Stimulated activated CD8-positive, alpha-beta memory T cell treated with anti-CD3 and anti-CD28 coated beads, Interleukin-15, amount 100 ng/mL, for 48 hours (primary cell): ENCODE data around the gene U2SURP.

Experiments used
- DNase-seq, 2 donors: peaks; one replicate each; pipeline ENCODE4 v3.0.0-alpha.2; 2020; ENCODE audit warnings: low read depth in 2 of 2

Gene U2SURP

DNA sequence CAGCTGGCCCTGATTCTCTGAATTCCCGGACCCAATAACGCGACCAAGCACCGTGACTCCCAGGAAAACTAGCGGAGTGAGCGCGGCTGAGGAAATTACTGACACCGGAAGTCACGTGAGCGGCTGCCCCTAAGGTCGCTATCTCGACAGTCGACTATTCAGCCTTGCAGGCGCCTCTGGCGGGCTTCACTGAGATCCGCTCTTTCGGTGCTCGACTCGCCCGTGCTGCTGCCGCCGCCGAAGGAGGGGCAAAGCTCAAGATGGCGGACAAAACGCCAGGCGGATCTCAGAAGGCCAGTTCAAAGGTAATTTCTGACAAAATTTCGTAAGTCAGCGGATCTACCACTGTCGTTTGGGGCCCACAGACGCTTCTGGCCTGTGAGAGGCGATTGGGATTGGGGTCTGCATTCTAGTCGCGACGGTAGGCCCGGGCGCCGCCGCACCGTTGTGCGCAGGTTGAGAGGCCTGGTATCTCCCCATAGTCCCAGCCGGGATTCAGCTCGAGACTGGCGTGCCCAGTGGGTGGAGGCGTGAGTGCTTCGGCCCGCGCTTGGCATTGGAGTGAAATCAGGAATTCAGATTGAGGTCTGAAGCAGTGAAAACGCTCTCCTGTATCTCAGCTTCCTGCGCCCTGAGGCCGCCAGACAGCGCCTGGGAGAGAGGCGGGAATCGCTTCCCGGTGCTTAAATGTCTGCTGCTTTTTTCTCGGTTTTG is at the start of gene U2SURP:
Gene U2SURP, plus strand, starts transcription at position 202 of the 714 bp plus-strand sequence. Its CDS starts 59 bp downstream, at position 261.
- peak; percentile 88 to 90 for DNase-seq

- DNase-seq, result no peak
These were observed 49.6 kb upstream of the U2SURP start for GRCh38 chr3:142951794-142952193.

DNA sequence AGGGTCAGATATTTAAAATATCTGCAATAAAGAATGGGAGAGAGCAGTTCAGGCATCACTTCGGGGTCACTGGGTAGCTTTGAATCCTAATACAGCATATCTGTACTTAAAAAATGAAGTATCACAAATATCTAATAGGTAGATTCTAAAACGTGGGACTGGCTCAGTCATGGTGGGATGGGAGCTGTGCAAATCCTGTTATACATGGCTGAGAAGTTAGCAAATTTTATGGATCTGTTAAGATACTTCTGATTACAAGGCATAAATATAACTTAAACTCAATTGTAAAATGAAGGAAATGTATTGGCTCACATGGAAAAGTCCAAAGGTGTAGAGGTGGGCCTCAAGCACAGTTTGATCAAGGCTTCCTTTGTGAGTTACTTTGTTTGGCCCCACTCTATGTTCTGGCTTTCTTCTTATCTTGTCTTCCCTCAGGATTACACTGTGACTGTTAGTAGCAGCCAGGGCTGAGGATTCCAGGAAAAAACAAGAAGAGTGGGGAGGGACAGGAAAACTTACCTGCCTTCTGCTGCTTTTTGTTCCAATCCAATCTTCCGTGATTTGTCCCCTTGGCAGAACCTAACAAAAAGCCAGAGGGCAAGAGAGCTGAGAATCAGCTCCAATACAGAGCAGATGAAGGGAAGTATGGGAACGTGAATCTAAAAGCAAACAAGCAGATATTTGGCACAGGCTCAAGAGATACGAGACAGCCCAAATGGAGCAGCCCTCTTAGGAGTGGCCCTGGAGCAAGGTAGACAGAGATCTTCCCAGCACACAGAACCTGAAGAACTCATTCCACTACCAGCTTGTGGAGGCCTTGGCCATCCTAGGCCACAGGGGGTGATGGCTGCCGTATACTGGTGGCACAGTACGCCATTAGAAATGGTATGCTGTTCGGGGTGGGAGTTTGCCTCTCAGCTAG is 48.8 kb upstream of the U2SURP start:
- DNase-seq, result no peak

- DNase-seq, result no peak
These were observed 47.9 kb upstream of the U2SURP start for GRCh38 chr3:142953443-142953842.

- DNase-seq, result peak; percentile 8 to 26
These were observed 42.7 kb upstream of the U2SURP start for GRCh38 chr3:142958707-142959106.

GRCh38 chr3:142960322-142960850 is 41.0 kb upstream of the U2SURP start:
- no peak for DNase-seq

- DNase-seq, result no peak
These were observed 39.8 kb upstream of the U2SURP start for GRCh38 chr3:142961539-142961938.

DNA sequence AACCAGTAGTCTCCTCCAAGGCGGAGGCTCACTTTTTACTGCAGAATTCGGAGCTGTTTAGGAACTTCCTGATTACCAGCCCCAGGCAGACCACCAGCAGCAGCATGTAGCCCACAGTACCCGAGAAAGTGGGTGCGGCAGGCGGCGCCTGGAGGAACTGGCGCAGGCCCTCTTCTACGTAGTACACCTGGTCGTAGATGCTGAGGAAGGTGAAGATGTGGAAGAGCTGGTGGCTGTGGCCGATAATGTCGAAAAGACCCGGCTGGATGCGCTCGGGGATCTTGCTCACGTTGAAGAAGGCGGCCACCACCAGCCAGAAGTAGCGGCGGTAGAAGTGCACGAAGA is 39.2 kb upstream of the U2SURP start:
- DNase-seq, result no peak

GRCh38 chr3:142962520-142963233 is 38.7 kb upstream of the U2SURP start:
- no peak for DNase-seq

DNA sequence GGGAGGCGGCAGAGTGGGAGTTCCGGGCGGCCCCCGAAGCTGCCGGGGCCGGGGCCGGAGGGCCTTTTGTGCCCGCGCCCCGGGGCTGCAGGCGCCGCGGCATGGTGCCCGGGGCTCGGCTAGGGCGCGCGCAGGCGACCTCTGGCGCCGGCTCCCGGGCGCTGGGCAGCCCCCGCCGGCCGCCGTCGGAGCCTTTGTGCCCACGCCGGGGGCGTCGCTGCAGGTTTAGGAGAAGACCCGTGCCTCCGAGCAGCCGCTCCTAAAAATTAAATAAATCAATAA is 38.2 kb upstream of the U2SURP start:
- no peak for DNase-seq

DNA sequence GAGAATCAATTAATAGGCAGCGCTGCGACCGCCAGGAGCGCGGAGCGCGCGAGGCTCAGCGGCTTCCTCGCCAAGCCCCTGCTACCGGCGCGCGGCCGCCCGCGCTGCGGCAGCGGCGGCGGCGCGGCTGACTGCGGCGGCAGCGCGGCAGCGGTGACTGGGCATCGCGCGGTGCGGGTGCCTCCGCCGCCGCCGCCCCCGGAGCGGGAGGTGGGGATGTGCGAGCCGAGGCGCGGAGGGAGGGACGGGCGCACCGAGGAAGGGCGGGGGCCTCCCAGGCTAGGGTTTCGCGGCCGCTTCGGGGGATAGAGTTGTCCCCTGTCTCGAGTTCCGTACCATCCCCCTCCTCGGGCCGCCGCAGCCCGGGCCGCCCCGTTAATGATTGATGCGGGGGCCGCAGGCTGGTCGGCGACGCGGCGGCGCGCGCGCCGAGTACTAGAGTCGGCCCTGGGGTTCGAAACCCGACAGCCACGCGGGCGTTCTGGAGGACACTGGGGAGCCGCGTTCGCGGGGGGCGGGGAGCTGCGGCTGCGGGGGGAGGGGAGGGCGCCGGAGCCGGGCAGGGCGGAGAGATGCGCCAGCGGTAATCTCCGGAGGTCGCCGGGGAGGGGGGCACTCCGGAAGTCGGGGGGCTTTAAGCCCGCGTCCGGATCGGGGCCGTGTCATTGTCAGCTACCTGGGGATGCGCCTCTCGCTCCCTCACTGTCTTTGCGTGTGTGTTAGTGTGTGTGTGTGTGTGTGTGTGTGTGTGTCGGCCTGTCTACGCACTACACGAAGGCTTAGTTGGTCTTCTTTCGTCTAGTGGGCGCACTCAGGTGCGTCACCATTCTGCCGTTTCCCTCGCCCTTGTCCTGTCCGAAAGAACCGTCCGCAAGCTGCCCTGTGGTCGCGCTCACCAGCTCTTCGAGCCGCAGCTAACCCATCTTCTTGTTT is 37.6 kb upstream of the U2SURP start, which contains the start of gene PAQR9:
Gene PAQR9, minus strand, starts transcription at position 159 of the 933 bp plus-strand sequence. CDS start 338 bp downstream, outside the sequence.
- no peak for DNase-seq

GRCh38 chr3:142965581-142965980 is 35.8 kb upstream of the U2SURP start:
- no peak for DNase-seq

DNA sequence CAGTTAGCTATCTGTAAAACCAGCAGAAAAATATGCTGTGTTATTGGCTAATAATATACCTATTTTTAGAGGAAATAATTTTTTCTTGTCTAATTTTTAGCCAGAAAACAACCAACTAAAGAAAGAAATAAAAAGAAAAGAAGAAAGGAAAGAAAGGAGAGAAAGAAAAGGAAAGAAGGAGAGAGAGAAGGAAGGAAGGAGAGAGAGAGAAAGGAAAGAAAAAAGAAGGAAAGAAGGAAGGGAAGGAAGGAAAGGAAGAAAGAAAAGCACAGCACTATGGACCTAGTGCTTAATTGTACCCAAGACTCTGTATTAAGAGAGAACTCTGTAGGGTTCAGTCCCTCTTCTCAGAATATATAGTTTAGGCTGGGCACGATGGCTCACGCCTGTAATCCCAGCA is 34.6 kb upstream of the U2SURP start:
- DNase-seq, result no peak

- DNase-seq, result no peak
These were observed 32.9 kb upstream of the U2SURP start for GRCh38 chr3:142968319-142969025.

- DNase-seq, result no peak
These were observed 29.9 kb upstream of the U2SURP start for GRCh38 chr3:142971431-142971830.

- no peak for DNase-seq
These were observed 29.1 kb upstream of the U2SURP start for GRCh38 chr3:142972092-142972753.

- DNase-seq, result no peak
These were observed 28.0 kb upstream of the U2SURP start for GRCh38 chr3:142973217-142974009.

- no peak for DNase-seq
These were observed 25.9 kb upstream of the U2SURP start for GRCh38 chr3:142975316-142975995.
